HG03439 (cell line): ENCODE measurements around the gene CD27.

Experiments
- ATAC-seq: cut with Tn5 transposase; IDR thresholded peaks from one replicate; pipeline ENCODE4 v1.9.1; 2021; ENCODE audit warnings: mild to moderate bottlenecking, moderate library complexity; ENCODE audit not compliant: unreplicated experiment

CD27 gene

GRCh38 chr12:6434205-6435140, 10.3 kb upstream of the CD27 start:
- ATAC-seq, result no peak

GRCh38 chr12:6435961-6436715, 8.6 kb upstream of the CD27 start:
- ATAC-seq, result no peak

- no peak for ATAC-seq
Measured at GRCh38 chr12:6437586-6437985, 7.2 kb upstream of the CD27 start.

- ATAC-seq, result no peak
Measured at GRCh38 chr12:6438345-6438744, 6.4 kb upstream of the CD27 start.

- no peak for ATAC-seq
Measured at GRCh38 chr12:6440391-6440790, 4.4 kb upstream of the CD27 start.

- no peak for ATAC-seq
Measured at GRCh38 chr12:6442836-6443235, 1.9 kb upstream of the CD27 start.

- peak; percentile 35 for ATAC-seq
Measured at GRCh38 chr12:6443361-6443983, 1.3 kb upstream of the CD27 start.

GRCh38 chr12:6444031-6444430, 724 bp upstream of the CD27 start:
- ATAC-seq, result no peak

GRCh38 chr12:6450091-6450868, 5.5 kb downstream of the CD27 start:
- ATAC-seq, result no peak

- ATAC-seq, result no peak
Measured at GRCh38 chr12:6450869-6451347, 6.2 kb downstream of the CD27 start.

GRCh38 chr12:6451348-6452244, 6.8 kb downstream of the CD27 start, which contains the start of gene TAPBPL:
Gene TAPBPL (plus strand): TSS chr12:6452042. CDS start chr12:6452249, 207 bp downstream.
- ATAC-seq, result peak; percentile 50

- no peak for ATAC-seq
Measured at GRCh38 chr12:6452245-6452943, 7.6 kb downstream of the CD27 start.

GRCh38 chr12:6452944-6453630, 8.3 kb downstream of the CD27 start:
- ATAC-seq, result no peak

GRCh38 chr12:6457220-6457945, 12.6 kb downstream of the CD27 start:
- no peak for ATAC-seq

- ATAC-seq, result no peak
Measured at GRCh38 chr12:6458281-6459003, 13.7 kb downstream of the CD27 start.

GRCh38 chr12:6459004-6459337, 14.2 kb downstream of the CD27 start:
- ATAC-seq, result no peak

- ATAC-seq, result no peak
Measured at GRCh38 chr12:6460751-6461371, 16.1 kb downstream of the CD27 start.
